GM19328 (cell line): ENCODE data around the gene APOC3.
"Not testable (repeated sequence)": the region's sequence is repeated elsewhere in the genome, so short reads cannot be mapped to it uniquely, and the experiment has no call there.

Source experiments
- ATAC-seq: cut with Tn5 transposase; IDR thresholded peaks from one replicate; pipeline ENCODE4 v1.9.1; 2021; ENCODE audit warnings: mild to moderate bottlenecking, moderate library complexity; ENCODE audit not compliant: unreplicated experiment

APOC3 gene

GRCh38 chr11:116801662-116802061, 28.0 kb upstream of the APOC3 start:
- not testable (repeated sequence) for ATAC-seq

GRCh38 chr11:116804001-116804400, 25.7 kb upstream of the APOC3 start:
- ATAC-seq: no peak

- ATAC-seq: no peak
These were observed 22.0 kb upstream of the APOC3 start for GRCh38 chr11:116807601-116808261.

- no peak for ATAC-seq
These were observed 21.2 kb upstream of the APOC3 start for GRCh38 chr11:116808262-116809175.

DNA sequence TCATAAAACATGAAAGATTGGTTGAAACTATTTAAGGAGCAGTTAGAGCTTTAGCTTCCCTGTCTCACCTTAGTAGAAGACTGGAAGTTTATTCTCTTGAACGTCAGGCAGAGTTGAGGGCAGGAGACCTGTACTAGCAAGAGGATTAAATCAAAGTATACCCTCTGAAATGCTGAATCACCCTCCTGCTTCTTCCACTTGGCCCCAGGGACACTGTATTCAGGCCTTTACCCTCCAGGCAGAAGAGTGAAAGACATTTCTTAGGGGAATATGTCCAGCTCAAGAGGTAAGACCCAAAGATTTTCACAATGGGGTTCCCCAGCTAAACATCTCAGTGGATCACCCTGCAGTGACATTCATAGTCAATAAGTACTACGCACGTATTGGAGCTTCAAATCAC, 18.5 kb upstream of the APOC3 start:
- ATAC-seq: no peak

DNA sequence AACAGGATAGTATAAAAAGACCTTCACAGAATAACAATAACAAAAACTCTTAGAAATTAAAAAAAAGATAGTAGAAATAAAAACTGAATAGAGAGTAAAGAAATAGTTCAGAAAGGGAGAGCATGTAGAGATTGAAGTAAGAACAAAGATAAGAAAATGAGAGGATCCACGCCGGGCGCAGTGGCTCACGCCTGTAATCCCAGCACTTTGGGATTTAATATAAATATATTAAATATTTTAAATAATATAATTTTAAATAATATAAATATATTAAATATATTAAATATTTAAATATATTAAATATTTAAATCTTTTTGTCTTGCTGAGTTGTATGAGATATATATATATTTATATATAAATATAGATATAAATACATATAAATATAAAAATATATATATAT, 17.6 kb upstream of the APOC3 start:
- ATAC-seq: no peak

GRCh38 chr11:116813170-116813569, 16.5 kb upstream of the APOC3 start:
- ATAC-seq: no peak

- ATAC-seq: no peak
These were observed 15.8 kb upstream of the APOC3 start for GRCh38 chr11:116813781-116814471.

DNA sequence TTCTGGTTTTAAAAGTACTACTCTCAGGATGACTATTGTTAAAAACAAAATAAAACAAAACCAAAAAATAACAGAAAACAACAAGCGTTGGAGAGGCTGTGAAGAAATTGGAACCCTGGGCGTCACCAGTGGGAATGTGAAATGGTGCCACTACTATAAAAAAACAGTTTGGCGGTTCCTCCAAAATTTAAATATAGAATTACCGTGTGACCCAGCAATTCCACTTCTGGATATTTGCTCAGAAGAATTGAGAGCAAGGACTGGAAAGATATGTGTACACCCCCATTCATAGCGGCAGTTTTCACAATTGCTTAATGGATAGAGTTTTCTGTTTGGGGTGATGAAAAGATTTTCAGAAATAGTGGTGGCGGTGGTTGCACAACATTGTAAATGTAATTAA, 15.2 kb upstream of the APOC3 start:
- no peak for ATAC-seq

DNA sequence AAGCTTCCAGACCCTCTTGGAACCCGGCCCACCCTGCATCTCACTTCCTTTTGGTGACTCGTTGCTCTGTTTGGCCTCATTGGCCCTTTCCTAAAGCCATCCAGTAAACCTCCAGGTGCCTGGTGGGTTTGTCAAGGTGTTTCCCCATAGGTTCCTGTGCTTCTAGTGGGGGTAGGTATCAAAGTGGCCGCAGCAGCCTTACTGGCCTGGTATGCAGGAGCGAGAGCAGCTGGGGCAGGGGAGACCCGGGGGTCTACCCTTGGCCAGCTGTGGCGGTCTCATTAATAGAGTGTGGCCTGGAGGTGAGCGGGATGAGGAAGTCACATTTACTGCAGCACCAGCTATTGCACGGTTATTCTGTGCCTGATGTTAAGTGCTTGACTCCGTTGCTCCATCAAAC, 10.7 kb upstream of the APOC3 start:
- ATAC-seq: no peak

DNA sequence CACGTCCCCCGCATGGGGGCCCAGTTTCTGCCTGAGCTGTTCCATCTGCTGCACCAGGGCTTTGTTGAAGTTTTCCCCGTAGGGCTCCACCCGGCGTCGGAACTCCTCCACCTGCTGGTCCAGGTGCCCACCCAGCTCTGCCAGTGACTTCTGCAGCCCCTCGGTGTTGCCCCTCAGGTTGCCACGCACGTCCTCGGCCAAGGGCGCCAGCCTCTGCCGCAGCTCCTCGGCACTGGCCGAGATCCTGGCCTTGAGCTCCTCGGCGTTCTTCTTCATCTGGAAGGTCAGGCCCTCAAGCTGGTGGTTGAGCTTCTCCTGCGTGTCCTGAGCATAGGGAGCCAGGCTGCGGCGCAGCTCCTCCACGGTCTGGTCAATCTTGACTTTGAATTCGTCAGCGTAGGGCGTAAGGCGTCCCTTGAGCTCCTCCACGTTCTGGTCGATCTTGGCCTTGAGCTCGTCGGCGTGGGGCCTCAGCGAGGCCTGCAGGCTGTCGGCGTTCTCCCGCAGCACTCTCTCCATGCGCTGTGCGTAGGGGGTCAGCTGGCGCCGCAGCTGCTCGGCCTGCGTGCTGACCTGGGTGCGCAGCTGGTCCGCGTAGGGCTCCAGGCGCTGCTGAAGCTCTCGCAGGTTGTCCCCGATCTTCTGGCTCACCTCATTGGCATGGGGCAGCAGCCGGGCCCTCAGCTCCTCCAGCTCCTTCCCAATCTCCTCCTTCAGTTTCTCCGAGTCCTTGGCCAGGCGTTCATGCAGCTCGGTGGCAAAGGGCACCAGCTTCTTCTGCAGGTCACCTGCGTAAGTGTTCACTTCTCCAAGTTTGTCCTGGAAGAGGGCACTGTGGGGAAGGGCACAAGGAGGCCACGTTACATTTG, 8.4 kb upstream of the APOC3 start:
- ATAC-seq: no peak

DNA sequence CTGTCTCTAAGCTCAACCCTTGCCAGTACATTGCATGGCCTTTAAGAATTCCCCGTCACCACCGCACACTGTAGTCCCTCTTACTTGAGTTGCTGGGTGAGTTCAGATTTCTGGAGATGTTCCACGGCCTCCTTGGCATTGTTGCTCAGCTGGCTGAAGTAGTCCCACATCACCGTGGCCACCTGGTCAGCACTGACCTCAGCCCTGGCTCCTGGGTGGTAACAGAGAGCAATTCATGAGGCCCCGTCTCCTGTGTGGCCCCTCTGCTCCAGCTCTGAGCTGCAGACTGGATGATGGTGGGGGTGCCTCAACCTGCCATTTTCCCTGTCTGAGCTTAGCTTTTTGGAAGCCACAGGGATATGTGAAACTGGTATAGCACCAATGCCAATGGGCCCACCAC, 7.1 kb upstream of the APOC3 start:
- ATAC-seq: no peak

DNA sequence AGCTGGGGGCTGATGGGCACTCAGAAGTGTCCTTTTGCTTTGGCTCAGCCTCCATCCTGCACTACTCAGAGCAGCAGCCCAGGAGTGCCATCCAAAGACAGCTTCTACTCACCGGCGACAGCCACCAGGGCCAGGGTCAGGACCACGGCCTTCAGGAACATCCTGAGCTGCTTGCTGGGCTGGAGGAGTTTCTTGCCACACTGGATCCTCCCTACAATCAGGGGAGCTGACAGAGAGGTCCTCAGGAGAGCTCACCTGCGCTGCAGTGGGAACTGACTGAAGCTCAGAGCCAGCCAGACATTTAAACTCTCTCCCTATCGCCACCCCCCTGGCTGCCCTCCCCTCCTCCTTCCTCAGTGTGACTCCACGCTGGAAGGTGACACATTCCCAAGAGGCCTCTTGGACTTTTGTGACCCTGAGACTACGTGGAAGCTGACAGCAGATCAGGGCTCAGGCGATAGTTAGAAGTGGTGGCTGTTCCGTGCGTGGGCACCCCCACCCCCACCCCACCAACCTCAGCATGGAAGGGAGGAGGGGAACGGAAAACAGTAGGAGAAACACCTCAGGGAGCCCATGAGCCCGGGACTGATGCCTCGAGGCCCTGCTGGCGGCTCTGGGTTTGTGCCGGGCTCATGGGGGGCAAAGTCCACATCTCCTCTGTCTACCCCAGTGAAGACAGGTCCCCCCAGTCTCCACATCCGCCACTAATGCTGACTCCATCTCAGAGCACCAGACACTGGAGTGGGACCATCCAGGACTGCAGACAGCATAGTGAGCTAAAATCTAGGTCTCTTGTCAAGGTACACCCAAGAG, 6.5 kb upstream of the APOC3 start, which contains the start of gene APOA4:
Gene APOA4, minus strand, starts transcription at position 274 of the 813 bp plus-strand sequence. Its CDS starts 113 bp downstream, at position 161.
- ATAC-seq: no peak

DNA sequence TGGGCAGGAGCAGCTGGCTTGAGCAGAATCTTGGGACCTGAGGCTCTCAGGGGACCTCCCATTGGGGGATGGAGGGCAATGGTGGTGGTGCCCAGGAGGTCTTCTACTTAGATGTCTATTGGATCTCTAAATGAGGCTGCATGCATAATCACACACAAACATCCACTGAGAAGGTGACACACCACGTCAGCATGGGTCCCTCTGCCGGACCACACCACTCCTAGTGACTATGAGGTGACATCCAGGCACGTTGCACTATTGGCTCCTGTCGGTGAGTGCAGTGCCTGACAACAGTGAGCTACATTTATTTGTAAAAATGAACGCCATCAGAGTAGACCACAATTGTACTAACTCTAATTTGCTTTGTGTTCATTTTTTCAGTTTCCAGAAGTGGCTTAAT, 4.3 kb upstream of the APOC3 start:
- ATAC-seq: no peak

GRCh38 chr11:116825854-116826750, 3.6 kb upstream of the APOC3 start:
- no peak for ATAC-seq

GRCh38 chr11:116826751-116827431, 2.8 kb upstream of the APOC3 start:
- no peak for ATAC-seq

DNA sequence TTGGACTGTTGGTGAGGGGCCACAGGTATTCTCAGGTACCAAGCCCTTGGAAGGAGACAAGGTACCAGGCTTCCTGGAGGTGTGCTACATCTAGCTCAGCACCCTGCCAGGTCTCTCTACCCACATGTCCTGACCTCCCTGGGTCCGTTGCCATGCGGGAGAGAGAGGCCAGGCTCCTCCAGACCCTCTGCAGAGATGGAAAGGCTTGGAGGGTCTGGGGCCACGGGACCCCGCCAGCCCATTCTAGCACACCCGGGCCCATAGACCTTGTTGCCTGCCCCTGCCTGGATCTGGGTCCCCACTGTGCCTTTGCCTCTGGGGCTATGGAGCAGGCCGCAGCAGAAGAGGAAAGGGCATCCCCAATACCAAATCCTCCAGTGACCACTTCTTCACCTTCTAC, 2.2 kb upstream of the APOC3 start:
- no peak for ATAC-seq
